Gastrocnemius medialis (tissue), 4 donors: ENCODE measurements around the gene PARD3. TPM values are rescaled to one million over a fixed set of nuclear protein-coding genes. Genes with fewer than 3 reads are reported as not detected.

Experiments
- ATAC-seq, 2 donors: fragments of 150-250 bp; one replicate each; pipeline ENCODE4 v1.9.1; 2016
- DNase-seq, 2 donors: peaks; one replicate each; pipeline ENCODE4 v3.0.0-alpha.2; 2019
- H3K27ac ChIP-seq, 4 donors: fragments of 200-600 bp; sonication (generic); 1 replicate in 1 of 4; 2 replicates in 3 of 4; pipeline ENCODE4 v1.5.1; 2016 to 2018; ENCODE audit warnings: mild to moderate bottlenecking in 2 of 4, moderate library complexity in 1 of 4
- H3K27me3 ChIP-seq, 3 donors: fragments of 200-600 bp; sonication (generic) in 2 of 3; 1 replicate in 1 of 3; 2 replicates in 2 of 3; pipeline versions ENCODE4 v1.5.1 to v1.6.0; 2016 to 2019; ENCODE audit warnings: mild to moderate bottlenecking in 1 of 3, moderate library complexity in 1 of 3
- H3K36me3 ChIP-seq, 2 donors: fragments of 200-600 bp; sonication (generic) in 1 of 2; one replicate each; pipeline ENCODE4 v1.5.1; 2017 to 2018
- H3K4me1 ChIP-seq, 2 donors: fragments of 200-600 bp; sonication (generic) in 1 of 2; one replicate each; pipeline ENCODE4 v1.5.1; 2016 to 2017; ENCODE audit warnings: mild to moderate bottlenecking in 2 of 2
- H3K4me3 ChIP-seq, 4 donors: fragments of 200-600 bp; sonication (generic) in 3 of 4; 1 replicate in 1 of 4; 2 replicates in 3 of 4; pipeline ENCODE4 v1.5.1; 2016 to 2019; ENCODE audit warnings: mild to moderate bottlenecking in 2 of 4
- H3K9me3 ChIP-seq, 3 donors: fragments of 200-600 bp; sonication (generic) in 2 of 3; 1 replicate in 1 of 3; 2 replicates in 2 of 3; pipeline ENCODE4 v1.5.1; 2016 to 2019
- POLR2A ChIP-seq, 2 donors: fragments of 450-650 bp; IDR thresholded peaks; one replicate each; pipeline ENCODE4 v1.6.1; 2017; ENCODE audit warnings: antibody characterized with exemption in 2 of 2, mild to moderate bottlenecking in 2 of 2, moderate library complexity in 2 of 2
- in situ Hi-C, 4 donors: fragments of 200-750 bp; cut with MboI; loops; one replicate each; pipeline versions ENCODE4 v1.15.0 to v1.8.0; 2017; ENCODE audit warnings: low sequenced_read_pairs in 4 of 4
- intact Hi-C: fragments of 100-400 bp; cut with DNase I; formaldehyde crosslinking; loops from one replicate; pipeline ENCODE4 v1.15.1; 2023; ENCODE audit warnings: low total_unique reads
- total RNA-seq, 4 donors: library from RNA; depleted of rRNA; stranded (reverse); fragments of >200 nt; gene quantifications; one replicate each; pipeline versions ENCODE4 v1.1.0 to v1.2.3, GENCODE V29; 2016
- TF ChIP-seq, protein P1 (sequence below), 5 experiments: fragments of 450-650 bp in 3 of 5; fragments of 200-600 bp in 2 of 5; sonication (generic) in 2 of 5; IDR thresholded peaks in 4 of 5; conservative IDR thresholded peaks in 1 of 5; 1 replicate in 4 of 5; 2 replicates in 1 of 5; pipeline ENCODE4 v1.5.1; 2016 to 2019; ENCODE audit warnings: antibody characterized with exemption in 5 of 5, mild to moderate bottlenecking in 3 of 5, moderate library complexity in 3 of 5

The PARD3 gene
- total RNA-seq, 4 donors from 2014 or later, result 64.6 to 75.8 (median 68.3) TPM

- Histone ChIP-seq H3K27ac (no peak overlapping the region), H3K9me3 (no peaks in the 10 kb centered on the region), H3K4me3 (no peak overlapping the region), H3K4me1 (peaks cover 0 to 4% of the 10 kb centered on the region in 2 donors), H3K27me3 (no peaks in the 10 kb centered on the region), H3K36me3 (no peaks in the 10 kb centered on the region)
- DNase-seq (no peak), ATAC-seq (no peak)
- in situ Hi-C loops (no loop called here), intact Hi-C loops (no loop called here)
- TF ChIP-seq, protein P1, sequence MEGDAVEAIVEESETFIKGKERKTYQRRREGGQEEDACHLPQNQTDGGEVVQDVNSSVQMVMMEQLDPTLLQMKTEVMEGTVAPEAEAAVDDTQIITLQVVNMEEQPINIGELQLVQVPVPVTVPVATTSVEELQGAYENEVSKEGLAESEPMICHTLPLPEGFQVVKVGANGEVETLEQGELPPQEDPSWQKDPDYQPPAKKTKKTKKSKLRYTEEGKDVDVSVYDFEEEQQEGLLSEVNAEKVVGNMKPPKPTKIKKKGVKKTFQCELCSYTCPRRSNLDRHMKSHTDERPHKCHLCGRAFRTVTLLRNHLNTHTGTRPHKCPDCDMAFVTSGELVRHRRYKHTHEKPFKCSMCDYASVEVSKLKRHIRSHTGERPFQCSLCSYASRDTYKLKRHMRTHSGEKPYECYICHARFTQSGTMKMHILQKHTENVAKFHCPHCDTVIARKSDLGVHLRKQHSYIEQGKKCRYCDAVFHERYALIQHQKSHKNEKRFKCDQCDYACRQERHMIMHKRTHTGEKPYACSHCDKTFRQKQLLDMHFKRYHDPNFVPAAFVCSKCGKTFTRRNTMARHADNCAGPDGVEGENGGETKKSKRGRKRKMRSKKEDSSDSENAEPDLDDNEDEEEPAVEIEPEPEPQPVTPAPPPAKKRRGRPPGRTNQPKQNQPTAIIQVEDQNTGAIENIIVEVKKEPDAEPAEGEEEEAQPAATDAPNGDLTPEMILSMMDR (IDR thresholded peaks at IDR 0.05 in 4 of 5, conservative IDR thresholded peaks at IDR 0.05 in 1 of 5), result no peak
- no peak for TF ChIP-seq POLR2A (IDR thresholded peaks at IDR 0.05)
These were observed 636.3 kb downstream of the PARD3 start for GRCh38 chr10:34178756-34179155.

DNA sequence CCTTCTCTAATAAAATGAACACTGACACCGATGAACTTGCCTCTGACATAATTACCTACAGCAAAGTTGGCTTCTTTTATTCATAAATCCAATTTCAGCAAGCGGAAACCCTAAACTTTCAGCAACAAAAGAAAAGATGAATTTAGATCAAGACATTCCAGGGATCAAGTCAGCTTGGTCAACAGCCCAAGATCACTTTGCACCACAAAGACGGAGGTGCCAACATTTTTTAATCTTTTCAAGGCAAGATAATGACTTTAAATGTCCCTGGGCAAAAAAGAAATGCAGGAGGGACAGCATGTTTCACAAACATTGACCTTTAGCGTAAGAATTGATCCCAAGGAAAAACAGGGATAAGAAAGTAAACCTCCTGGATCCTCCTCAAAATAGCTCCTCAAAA is 636.9 kb downstream of the PARD3 start:
- DNase-seq (no peak), ATAC-seq (no peak)
- Histone ChIP-seq H3K9me3 (no peaks in the 10 kb centered on the region), H3K27ac (no peak overlapping the region), H3K27me3 (no peaks in the 10 kb centered on the region), H3K4me3 (no peak overlapping the region), H3K4me1 (peaks cover 0 to 4% of the 10 kb centered on the region in 2 donors), H3K36me3 (no peaks in the 10 kb centered on the region)
- in situ Hi-C loops, result no loop called here
- intact Hi-C loops, result no loop called here
- TF ChIP-seq POLR2A (IDR thresholded peaks at IDR 0.05), result no peak
- TF ChIP-seq, protein P1 (IDR thresholded peaks at IDR 0.05 in 4 of 5, conservative IDR thresholded peaks at IDR 0.05 in 1 of 5), result no peak

DNA sequence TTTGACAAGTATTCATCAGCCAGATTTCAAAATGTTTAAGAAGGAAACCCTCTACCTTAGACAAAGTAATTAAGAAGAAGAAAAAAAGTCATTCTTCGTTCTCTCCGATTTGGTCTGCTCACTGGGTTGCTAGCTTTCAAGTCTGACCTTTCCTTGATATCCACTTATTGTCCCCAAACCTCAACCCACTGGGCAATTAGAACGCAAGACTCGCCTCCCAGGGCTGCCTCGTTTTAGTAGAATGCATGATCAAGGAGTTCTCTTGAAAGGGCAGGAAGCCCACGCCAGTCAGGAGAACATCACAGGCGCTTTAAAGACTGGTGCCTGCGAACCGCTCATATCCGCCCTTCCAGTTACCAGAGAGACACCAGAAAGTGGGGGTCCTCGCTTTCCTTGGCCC is 637.7 kb downstream of the PARD3 start:
- Histone ChIP-seq H3K27ac (no peak overlapping the region), H3K4me1 (peaks cover 0 to 4% of the 10 kb centered on the region in 2 donors), H3K9me3 (no peaks in the 10 kb centered on the region), H3K27me3 (no peaks in the 10 kb centered on the region), H3K4me3 (no peak overlapping the region), H3K36me3 (no peaks in the 10 kb centered on the region)
- in situ Hi-C loops (no loop called here), intact Hi-C loops (no loop called here)
- no peak for TF ChIP-seq POLR2A (IDR thresholded peaks at IDR 0.05)
- TF ChIP-seq, protein P1 (IDR thresholded peaks at IDR 0.05 in 4 of 5, conservative IDR thresholded peaks at IDR 0.05 in 1 of 5), result no peak
- ATAC-seq (no peak), DNase-seq (no peak)

DNA sequence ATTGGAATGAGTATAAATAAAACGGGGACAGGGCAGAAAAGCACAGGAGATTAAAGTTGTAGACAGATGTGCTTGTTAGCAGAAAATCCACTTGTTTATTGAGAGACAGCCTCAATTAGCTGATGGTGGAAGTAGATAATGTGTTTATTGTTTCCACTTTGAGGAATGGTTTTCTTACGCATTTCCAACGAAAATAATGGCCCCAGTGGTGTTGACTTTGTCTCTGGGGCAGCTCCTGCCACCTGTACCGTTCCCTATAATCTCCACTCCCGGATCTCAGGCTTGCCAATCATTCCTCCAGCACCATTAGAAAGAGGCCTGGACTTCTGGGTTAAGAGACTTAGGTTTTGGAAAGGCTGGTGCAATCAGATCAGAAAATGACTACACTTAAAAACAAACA is 638.7 kb downstream of the PARD3 start:
- H3K4me3 ChIP-seq, result no peak overlapping the region
- TF ChIP-seq, protein P1 (IDR thresholded peaks at IDR 0.05 in 4 of 5, conservative IDR thresholded peaks at IDR 0.05 in 1 of 5), result no peak
- no peak for TF ChIP-seq POLR2A (IDR thresholded peaks at IDR 0.05)
- in situ Hi-C loops, result no loop called here
- no peaks in the 10 kb centered on the region for H3K36me3 ChIP-seq
- no peak for ATAC-seq
- no peaks in the 10 kb centered on the region for H3K9me3 ChIP-seq
- H3K27me3 ChIP-seq, result no peaks in the 10 kb centered on the region
- H3K4me1 ChIP-seq, result no peaks in the 10 kb centered on the region
- H3K27ac ChIP-seq, result no peak overlapping the region
- intact Hi-C loops, result no loop called here
- DNase-seq, result no peak

- DNase-seq (no peak), ATAC-seq (no peak)
- no peak overlapping the region for H3K27ac ChIP-seq
- intact Hi-C loops, result no loop called here
- H3K36me3 ChIP-seq, result no peaks in the 10 kb centered on the region
- H3K27me3 ChIP-seq, result no peaks in the 10 kb centered on the region
- H3K4me3 ChIP-seq, result no peak overlapping the region
- no peaks in the 10 kb centered on the region for H3K9me3 ChIP-seq
- TF ChIP-seq, protein P1 (IDR thresholded peaks at IDR 0.05 in 4 of 5, conservative IDR thresholded peaks at IDR 0.05 in 1 of 5), result no peak
- TF ChIP-seq POLR2A (IDR thresholded peaks at IDR 0.05), result no peak
- H3K4me1 ChIP-seq, result no peaks in the 10 kb centered on the region
- in situ Hi-C loops, result no loop called here
These were observed 640.0 kb downstream of the PARD3 start for GRCh38 chr10:34175121-34175520.
